Stimulated activated CD4-positive, alpha-beta T cell treated with anti-CD3 and anti-CD28 coated beads, Interleukin-15, amount 100 ng/mL, for 1 hour (primary cell): ENCODE data around the gene CCDC117.

Experiments used
- DNase-seq, 2 donors: peaks; one replicate each; pipeline ENCODE4 v3.0.0-alpha.2; 2020; ENCODE audit warnings: low read depth in 1 of 2, low spot score in 1 of 2

Gene CCDC117

GRCh38 chr22:28769394-28770085 is 3.0 kb upstream of the CCDC117 start:
- DNase-seq = no peak

- no peak for DNase-seq
Observed at GRCh38 chr22:28771195-28771791, 1.2 kb upstream of the CCDC117 start.

- DNase-seq = no peak
Observed at GRCh38 chr22:28773461-28773867, 969 bp downstream of the CCDC117 start.

- no peak for DNase-seq
Observed at GRCh38 chr22:28774378-28774777, 1.9 kb downstream of the CCDC117 start.

GRCh38 chr22:28779833-28780232 is 7.3 kb downstream of the CCDC117 start:
- no peak for DNase-seq

GRCh38 chr22:28780296-28780695 is 7.8 kb downstream of the CCDC117 start:
- no peak for DNase-seq

- no peak for DNase-seq
Observed at GRCh38 chr22:28783786-28784671, 11.5 kb downstream of the CCDC117 start.

GRCh38 chr22:28788601-28789000 is 16.1 kb downstream of the CCDC117 start:
- no peak for DNase-seq

GRCh38 chr22:28791124-28791523 is 18.6 kb downstream of the CCDC117 start:
- DNase-seq = no peak

- DNase-seq = no peak
Observed at GRCh38 chr22:28791841-28792490, 19.5 kb downstream of the CCDC117 start.

- no peak for DNase-seq
Observed at GRCh38 chr22:28792491-28793383, 20.2 kb downstream of the CCDC117 start.

- no peak for DNase-seq
Observed at GRCh38 chr22:28793976-28794584, 21.6 kb downstream of the CCDC117 start.

GRCh38 chr22:28795071-28795693 is 22.7 kb downstream of the CCDC117 start:
- no peak for DNase-seq

- no peak for DNase-seq
Observed at GRCh38 chr22:28795932-28796856, 23.7 kb downstream of the CCDC117 start.

- no peak for DNase-seq
Observed at GRCh38 chr22:28798810-28799605, 26.5 kb downstream of the CCDC117 start.

GRCh38 chr22:28799606-28800307 is 27.3 kb downstream of the CCDC117 start:
- DNase-seq = no peak
